K562 (cell line): ENCODE data around the gene HSF5. TPM values are rescaled to one million over a fixed set of nuclear protein-coding genes. Genes with fewer than 3 reads are reported as not detected.

Experiments used
- ATAC-seq: fragments of 200-7000 bp; cut with Tn5 transposase; 3 replicates; pipeline ENCODE4 v1.9.1; 2020; ENCODE audit warnings: moderate library complexity
- BruUV-seq: library from RNA; stranded (reverse); fragments of 400-500 nt; replicated peaks from 2 replicates; lab custom pipeline; 2021; lab: Mats Ljungman, UMichigan
- CTCF ChIA-PET: fragments of 300-600 bp; formaldehyde crosslinking; extraction: SDS; loops from one replicate; lab custom pipeline; 2021; ENCODE audit warnings: low intra/inter-chr PET ratio; lab: Yijun Ruan, JAX
- POLR2A ChIA-PET: fragments of 300-600, 350-650 bp; sonication (Branson Sonifier 250); formaldehyde crosslinking; extraction: SDS; loops from one replicate; lab custom pipeline; 2021; ENCODE audit warnings: antibody characterized with exemption, inconsistent platforms; lab: Yijun Ruan, JAX
- DNase-seq, 4 experiments: peaks; one replicate each; pipeline versions ENCODE4 v3.0.0 to v3.0.0-alpha.2; 2011 to 2018; ENCODE audit warnings: low spot score in 3 of 4, mixed read lengths in 3 of 4; ENCODE audit errors: extremely low read depth in 1 of 4
- FAIRE-seq: peaks from 2 replicates; lab custom pipeline; 2011; peaks lifted over from hg19 to GRCh38; lab: Jason Lieb, UNC
- H2AFZ ChIP-seq: 2 replicates; pipeline ENCODE4 v1.6.0; 2011; ENCODE audit warnings: low read depth, low read length, control low read depth, inconsistent platforms
- H3K27ac ChIP-seq: fragments of 200-600 bp; 3 replicates; pipeline ENCODE4 v1.8.0; 2011; ENCODE audit warnings: low read depth, mild to moderate bottlenecking, control low read depth, inconsistent platforms, low read length, moderate library complexity, mixed read lengths; ENCODE audit errors: extremely low read depth
- H3K27me3 ChIP-seq, 2 experiments: fragments of 300-600 bp in 1 of 2; 2 replicates in 1 of 2; 3 replicates in 1 of 2; pipeline versions ENCODE4 v1.6.0 to v1.8.0; 2011; ENCODE audit warnings: inconsistent platforms in 2 of 2, low read length in 2 of 2, mild to moderate bottlenecking in 1 of 2, mixed read lengths in 1 of 2, moderate library complexity in 1 of 2; ENCODE audit not compliant: control insufficient read depth in 2 of 2, insufficient read depth in 2 of 2
- H3K36me3 ChIP-seq: fragments of 300-600 bp; 3 replicates; pipeline ENCODE4 v1.8.0; 2011; ENCODE audit warnings: mild to moderate bottlenecking, low read length, inconsistent platforms; ENCODE audit not compliant: control insufficient read depth, insufficient read depth
- H3K4me1 ChIP-seq, 2 experiments: fragments of 200-600 bp in 1 of 2; replicated peaks in 1 of 2; 2 replicates in 1 of 2; 3 replicates in 1 of 2; pipeline versions ENCODE4 v1.5.1 to v1.8.0; 2011; ENCODE audit warnings: inconsistent platforms in 2 of 2, low read length in 2 of 2, mild to moderate bottlenecking in 1 of 2, mixed read lengths in 1 of 2, moderate library complexity in 1 of 2; ENCODE audit not compliant: control insufficient read depth in 2 of 2, insufficient read depth in 2 of 2
- H3K4me2 ChIP-seq: 2 replicates; pipeline ENCODE4 v1.6.1; 2011; ENCODE audit warnings: low read length, control low read depth, inconsistent platforms, mixed read lengths; ENCODE audit not compliant: insufficient read depth
- H3K4me3 ChIP-seq: fragments of 200-600 bp; sonication (generic), shearing (Covaris generic); 2 replicates; pipeline ENCODE4 v1.5.1; 2016; ENCODE audit warnings: control low read depth, inconsistent platforms
- H3K79me2 ChIP-seq: fragments of 200-600 bp; 3 replicates; pipeline ENCODE4 v1.8.0; 2011; ENCODE audit warnings: low read length, inconsistent platforms; ENCODE audit not compliant: control insufficient read depth, insufficient read depth
- H3K9ac ChIP-seq, 2 experiments: 2 replicates each; pipeline versions ENCODE4 v1.6.0 to v1.6.1; 2011; ENCODE audit warnings: low read depth in 2 of 2, low read length in 2 of 2, control low read depth in 1 of 2, inconsistent platforms in 1 of 2, mild to moderate bottlenecking in 1 of 2, mixed read lengths in 1 of 2; ENCODE audit not compliant: insufficient read depth in 1 of 2
- H3K9me1 ChIP-seq: one replicate; pipeline ENCODE4 v1.6.0; 2011; ENCODE audit warnings: inconsistent platforms, mild to moderate bottlenecking, low read length, moderate library complexity; ENCODE audit not compliant: control insufficient read depth, insufficient read depth
- H3K9me3 ChIP-seq: replicated peaks from 2 replicates; pipeline ENCODE4 v1.5.1; 2011; ENCODE audit warnings: low read depth, low read length, inconsistent platforms; ENCODE audit not compliant: control insufficient read depth, insufficient read depth
- H4K20me1 ChIP-seq: replicated peaks from 2 replicates; pipeline ENCODE4 v1.6.1; 2011; ENCODE audit warnings: low read length, inconsistent platforms, mixed read lengths; ENCODE audit not compliant: control insufficient read depth, insufficient read depth
- FOXM1 ChIP-seq, 2 experiments: fragments of 450-650 bp in 1 of 2; sonication (generic) in 1 of 2; formaldehyde crosslinking in 1 of 2; IDR thresholded peaks; 2 replicates each; pipeline versions ENCODE4 v1.6.1 to v1.9.0; 2017 to 2022; ENCODE audit warnings: low read depth in 2 of 2, mild to moderate bottlenecking in 2 of 2, missing genetic modification reagents in 1 of 2, moderate library complexity in 1 of 2
- PTRF ChIP-seq: fragments of 450-650 bp; IDR thresholded peaks from 2 replicates; pipeline ENCODE4 v1.6.1; 2016; ENCODE audit warnings: mild to moderate bottlenecking, missing genetic modification characterization, missing compliant biosample characterization
- SPI1 ChIP-seq: IDR thresholded peaks from 2 replicates; pipeline ENCODE4 v1.6.1; 2011; ENCODE audit warnings: low read depth, low read length, control low read depth, borderline replicate concordance
- SUPT5H ChIP-seq: fragments of 450-650 bp; IDR thresholded peaks from 2 replicates; pipeline ENCODE4 v1.6.1; 2016
- ZNF143 ChIP-seq: sonication (generic); formaldehyde crosslinking; IDR thresholded peaks from 2 replicates; pipeline ENCODE4 v1.9.0; 2022; ENCODE audit warnings: mild to moderate bottlenecking, missing genetic modification reagents
- ZNF23 ChIP-seq: fragments of 250-450 bp; sonication (Bioruptor Pico); IDR thresholded peaks from 2 replicates; pipeline ENCODE4 v1.4.0; 2020; ENCODE audit warnings: mild to moderate bottlenecking
- WGBS: fragments of 100-300 bp; shearing (Covaris generic); methylation state at CpG from one replicate; pipeline ENCODE4 v1.1.6; 2016; ENCODE audit warnings: low coverage, mixed read lengths; ENCODE audit not compliant: insufficient coverage; ENCODE audit errors: missing lambda C conversion rate; 5-methylcytosine and 5-hydroxymethylcytosine counted together
- in situ Hi-C: fragments of 300-500 bp; cut with MboI; formaldehyde crosslinking; loops from 4 replicates; pipeline ENCODE4 v1.15.0; 2018; ENCODE audit warnings: inconsistent platforms, mixed read lengths
- intact Hi-C: fragments of 100-400 bp; cut with micrococcal nuclease; formaldehyde crosslinking; loops from 2 replicates; pipeline ENCODE4 v1.14.2; 2022
- polyA plus RNA-seq, 8 experiments: library from polyadenylated mRNA; depleted of rRNA in 4 of 8; stranded (reverse) in 5 of 8; unstranded in 3 of 8; fragments of >200 nt; fragmentation: Nextera tagmentation in 2 of 8; fragmentation: Illumina TruSeq in 1 of 8; extraction: Ambion mirVana in 2 of 8; extraction: Trizol in 1 of 8; gene quantifications; 2 replicates each; pipeline versions ENCODE4 v1.2.1 to v1.2.3, GENCODE V29; 2011 to 2014; ENCODE audit warnings: inconsistent platforms in 1 of 8, missing spikeins in 1 of 8
- total RNA-seq, 7 experiments: library from RNA; depleted of rRNA in 6 of 7; stranded (reverse); fragments of >200 nt in 6 of 7; fragmentation: Illumina TruSeq in 2 of 7; extraction: Trizol in 2 of 7; gene quantifications; 2 replicates each; pipeline versions ENCODE4 v1.2.1 to v1.2.3, GENCODE V29; 2011 to 2021; ENCODE audit warnings: low replicate concordance in 1 of 7
- TF ChIP-seq, protein P1 (sequence below): sonication (generic); formaldehyde crosslinking; IDR thresholded peaks from 2 replicates; pipeline ENCODE4 v1.8.1; 2023; ENCODE audit warnings: mild to moderate bottlenecking, missing genetic modification reagents

HSF5 gene
- total and polyA plus RNA-seq, 9 of the 15 experiments (the other 6 are each of a cell fraction or from before 2014, with no cell fraction given): 0.04 TPM; not detected in 8

DNA sequence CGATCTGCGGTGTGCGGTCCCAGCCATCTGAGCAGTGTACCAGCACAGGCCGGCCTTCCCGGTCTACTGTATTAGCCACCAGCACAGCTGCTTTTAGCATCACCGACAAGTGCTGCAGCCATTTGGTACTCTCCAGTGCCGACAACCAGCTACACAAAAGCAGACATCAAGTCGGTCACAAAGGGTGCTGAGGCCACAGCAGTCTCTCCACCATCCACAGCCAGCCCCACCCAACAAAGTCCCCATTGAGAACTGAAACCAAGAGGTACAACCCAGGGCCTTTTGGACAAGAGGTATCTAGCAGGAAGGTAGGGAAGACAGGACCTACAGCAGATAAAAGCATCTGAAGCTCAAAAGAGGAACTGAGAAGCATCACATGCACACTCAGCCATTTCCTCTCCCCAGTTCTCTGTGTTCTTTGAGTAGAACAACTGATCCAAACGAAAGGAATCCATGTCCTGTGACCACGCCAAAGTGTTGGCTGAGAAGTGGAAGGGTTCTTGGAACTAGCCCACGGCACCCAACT is 16.7 kb upstream of the HSF5 start:
- no peak overlapping the region for H3K27ac ChIP-seq

More for the DNA sequence above, 16.7 kb upstream of the HSF5 start:
- BruUV-seq: no TSS peak
- POLR2A ChIA-PET: interaction anchor here (0.5 to 5.4 kb wide), 3 partner anchors 10 to 153 kb away, joined by 3 to 26 read pairs (median 11); partner anchors contain the start of genes MTMR4 and SUPT4H1
- Histone ChIP-seq H3K79me2 (no peaks in the 10 kb centered on the region), H3K4me2 (no peak overlapping the region), H2AFZ (no peak overlapping the region), H3K9me1 (no peaks in the 10 kb centered on the region), H3K4me1 (no peaks in the 10 kb centered on the region), H3K9ac (no peak overlapping the region), H3K9me3 (no peaks in the 10 kb centered on the region), H3K4me3 (no peak overlapping the region), H4K20me1 (no peaks in the 10 kb centered on the region), H3K36me3 (peaks cover 90% of the 10 kb centered on the region), H3K27me3 (no peaks in the 10 kb centered on the region)
- in situ Hi-C loops: no loop called here
- TF ChIP-seq SUPT5H (no peak), PTRF (tag) (no peak), SPI1 (peak; percentile 65), ZNF23 (CRISPR knock-in tag) (no peak), ZNF143 (CRISPR knock-in tag) (no peak), FOXM1 (IDR thresholded peaks at IDR 0.05; ENCODE audit: low read depth) (no peak), FOXM1 (CRISPR knock-in tag; IDR thresholded peaks at IDR 0.05; ENCODE audit: low read depth) (no peak)
- TF ChIP-seq, protein P1, sequence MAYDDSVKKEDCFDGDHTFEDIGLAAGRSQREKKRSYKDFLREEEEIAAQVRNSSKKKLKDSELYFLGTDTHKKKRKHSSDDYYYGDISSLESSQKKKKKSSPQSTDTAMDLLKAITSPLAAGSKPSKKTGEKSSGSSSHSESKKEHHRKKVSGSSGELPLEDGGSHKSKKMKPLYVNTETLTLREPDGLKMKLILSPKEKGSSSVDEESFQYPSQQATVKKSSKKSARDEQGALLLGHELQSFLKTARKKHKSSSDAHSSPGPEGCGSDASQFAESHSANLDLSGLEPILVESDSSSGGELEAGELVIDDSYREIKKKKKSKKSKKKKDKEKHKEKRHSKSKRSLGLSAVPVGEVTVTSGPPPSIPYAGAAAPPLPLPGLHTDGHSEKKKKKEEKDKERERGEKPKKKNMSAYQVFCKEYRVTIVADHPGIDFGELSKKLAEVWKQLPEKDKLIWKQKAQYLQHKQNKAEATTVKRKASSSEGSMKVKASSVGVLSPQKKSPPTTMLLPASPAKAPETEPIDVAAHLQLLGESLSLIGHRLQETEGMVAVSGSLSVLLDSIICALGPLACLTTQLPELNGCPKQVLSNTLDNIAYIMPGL: no peak
- no peak for DNase-seq
- intact Hi-C loops: no loop called here
- ATAC-seq: no peak
- CTCF ChIA-PET: no interaction called here
- FAIRE-seq: no peak
- WGBS: 85% methylated on average over 10 of the region's 11 CpGs
